A673 (cell line): ENCODE results near the gene MYO7B.

Experiments
- CTCF ChIP-seq: fragments of 300-800, 200-600 bp; sonication (generic); conservative IDR thresholded peaks from 2 replicates; pipeline ENCODE4 v1.5.1; 2017; ENCODE audit warnings: low read depth, mild to moderate bottlenecking, antibody characterized with exemption, low read length, moderate library complexity, mixed read lengths
- EZH2 ChIP-seq: fragments of 200-600 bp; sonication (generic); IDR thresholded peaks from 2 replicates; pipeline ENCODE4 v1.6.1; 2017; ENCODE audit warnings: borderline replicate concordance, low read depth, mild to moderate bottlenecking, mixed read lengths, antibody characterized with exemption, low read length; ENCODE audit not compliant: poor library complexity, severe bottlenecking

- TF ChIP-seq CTCF: no peak
- no peak for TF ChIP-seq EZH2
Measured at GRCh38 chr2:127582863-127583861, 47.7 kb downstream of the MYO7B start.
